Mesendoderm (in vitro differentiated cells): ENCODE measurements around the gene HLF.

ENCODE experiments used
- DNase-seq: peaks from one replicate; pipeline ENCODE4 v3.0.0; 2013
- H2AK5ac ChIP-seq: 2 replicates; pipeline ENCODE4 v1.6.1; 2013; ENCODE audit warnings: low read length, inconsistent platforms
- H2BK120ac ChIP-seq: 2 replicates; pipeline ENCODE4 v1.6.1; 2013; ENCODE audit warnings: low read depth, mild to moderate bottlenecking, low read length, moderate library complexity, mixed read lengths
- H2BK15ac ChIP-seq: replicated peaks from 2 replicates; pipeline ENCODE4 v1.6.1; 2013; ENCODE audit warnings: low read depth, mild to moderate bottlenecking, moderate library complexity
- H2BK5ac ChIP-seq: 2 replicates; pipeline ENCODE4 v1.6.1; 2013; ENCODE audit warnings: low read length, inconsistent platforms
- H3K18ac ChIP-seq: 2 replicates; pipeline ENCODE4 v1.6.1; 2013; ENCODE audit warnings: mild to moderate bottlenecking, low read length, mixed read lengths
- H3K23ac ChIP-seq: one replicate; pipeline ENCODE4 v1.6.1; 2013; ENCODE audit warnings: low read length
- H3K27ac ChIP-seq: 2 replicates; pipeline ENCODE4 v1.5.1; 2013; ENCODE audit warnings: low read depth, mild to moderate bottlenecking, inconsistent platforms, low read length, moderate library complexity
- H3K27me3 ChIP-seq: 2 replicates; pipeline ENCODE4 v1.6.1; 2013; ENCODE audit warnings: low read length, control low read depth, mild to moderate bottlenecking, inconsistent platforms; ENCODE audit not compliant: insufficient read depth, poor library complexity
- H3K36me3 ChIP-seq: 2 replicates; pipeline ENCODE4 v1.6.1; 2013; ENCODE audit warnings: low read length, inconsistent platforms; ENCODE audit not compliant: control insufficient read depth, insufficient read depth
- H3K4ac ChIP-seq: one replicate; pipeline ENCODE4 v1.6.1; 2013; ENCODE audit warnings: low read depth, mild to moderate bottlenecking, low read length, moderate library complexity
- H3K4me1 ChIP-seq: 2 replicates; pipeline ENCODE4 v1.6.1; 2013; ENCODE audit warnings: low read depth, low read length, inconsistent platforms; ENCODE audit not compliant: control insufficient read depth
- H3K4me2 ChIP-seq: 2 replicates; pipeline ENCODE4 v1.6.1; 2013; ENCODE audit warnings: low read length
- H3K4me3 ChIP-seq: 2 replicates; pipeline ENCODE4 v1.5.1; 2013; ENCODE audit warnings: mild to moderate bottlenecking, low read length
- H3K56ac ChIP-seq: one replicate; pipeline ENCODE4 v1.6.1; 2013; ENCODE audit warnings: low read length
- H3K79me1 ChIP-seq: 2 replicates; pipeline ENCODE4 v1.6.1; 2013; ENCODE audit warnings: low read length, inconsistent platforms
- H3K79me2 ChIP-seq: 2 replicates; pipeline ENCODE4 v1.6.1; 2013; ENCODE audit warnings: mild to moderate bottlenecking, low read length; ENCODE audit not compliant: control insufficient read depth, insufficient read depth
- H3K9ac ChIP-seq: 2 replicates; pipeline ENCODE4 v1.6.1; 2013; ENCODE audit warnings: low read length, inconsistent platforms
- H4K5ac ChIP-seq: one replicate; pipeline ENCODE4 v1.6.1; 2013; ENCODE audit warnings: low read length
- H4K8ac ChIP-seq: one replicate; pipeline ENCODE4 v1.6.1; 2013; ENCODE audit warnings: low read depth, mild to moderate bottlenecking, control low read depth, low read length, moderate library complexity
- WGBS: extraction: QIAGEN DNeasy Blood & Tissue Kit; methylation state at CpG from one replicate; pipeline ENCODE4 v1.1.7; 2013; ENCODE audit warnings: low lambda C conversion rate, missing lambda C conversion rate; ENCODE audit not compliant: insufficient coverage; ENCODE audit errors: extremely low coverage; 5-methylcytosine and 5-hydroxymethylcytosine counted together

The HLF gene

GRCh38 chr17:55289106-55289446 lies 24.3 kb downstream of the HLF start:
- no peak overlapping the region for H3K4me3 ChIP-seq
- H3K4ac ChIP-seq = no peak overlapping the region
- H3K23ac ChIP-seq = no peak overlapping the region
- no peak overlapping the region for H3K56ac ChIP-seq
- no peak overlapping the region for H2AK5ac ChIP-seq
- H4K8ac ChIP-seq = no peak overlapping the region
- no peak overlapping the region for H3K4me2 ChIP-seq
- H3K27ac ChIP-seq = no peak overlapping the region
- H2BK120ac ChIP-seq = no peak overlapping the region
- H2BK5ac ChIP-seq = no peak overlapping the region
- no peaks in the 10 kb centered on the region for H3K79me2 ChIP-seq
- H3K79me1 ChIP-seq = no peaks in the 10 kb centered on the region
- no peak overlapping the region for H3K18ac ChIP-seq
- no peak overlapping the region for H2BK15ac ChIP-seq
- no peaks in the 10 kb centered on the region for H3K4me1 ChIP-seq
- H3K36me3 ChIP-seq = no peaks in the 10 kb centered on the region
- no peak overlapping the region for H3K9ac ChIP-seq
- no CpG with 5 or more reads among the region's 1 CpG for WGBS
- no peak for DNase-seq
- H3K27me3 ChIP-seq = no peaks in the 10 kb centered on the region
- no peak overlapping the region for H4K5ac ChIP-seq

GRCh38 chr17:55289978-55290377 lies 25.2 kb downstream of the HLF start:
- Histone ChIP-seq H2AK5ac (no peak overlapping the region), H2BK15ac (no peak overlapping the region), H3K4me3 (no peak overlapping the region), H2BK5ac (no peak overlapping the region), H2BK120ac (no peak overlapping the region), H3K4ac (no peak overlapping the region), H3K18ac (no peak overlapping the region), H3K79me1 (no peaks in the 10 kb centered on the region), H3K23ac (no peak overlapping the region), H3K36me3 (no peaks in the 10 kb centered on the region), H3K27me3 (no peaks in the 10 kb centered on the region), H3K9ac (no peak overlapping the region), H3K27ac (no peak overlapping the region), H4K5ac (no peak overlapping the region), H3K4me2 (no peak overlapping the region), H3K56ac (no peak overlapping the region), H3K79me2 (no peaks in the 10 kb centered on the region), H3K4me1 (no peaks in the 10 kb centered on the region), H4K8ac (no peak overlapping the region)
- DNase-seq = no peak
- WGBS = no CpG with 5 or more reads among the region's 4 CpGs

GRCh38 chr17:55290492-55291113 lies 25.8 kb downstream of the HLF start:
- H3K4ac ChIP-seq = no peak overlapping the region
- H2BK5ac ChIP-seq = no peak overlapping the region
- H3K4me1 ChIP-seq = no peaks in the 10 kb centered on the region
- no peak overlapping the region for H3K56ac ChIP-seq
- no peak overlapping the region for H2BK15ac ChIP-seq
- no peaks in the 10 kb centered on the region for H3K79me1 ChIP-seq
- H3K4me2 ChIP-seq = no peak overlapping the region
- no peaks in the 10 kb centered on the region for H3K27me3 ChIP-seq
- H3K18ac ChIP-seq = no peak overlapping the region
- no peak for DNase-seq
- H3K79me2 ChIP-seq = no peaks in the 10 kb centered on the region
- H3K9ac ChIP-seq = no peak overlapping the region
- no peak overlapping the region for H4K8ac ChIP-seq
- no peak overlapping the region for H2BK120ac ChIP-seq
- no peak overlapping the region for H2AK5ac ChIP-seq
- no CpG with 5 or more reads among the region's 5 CpGs for WGBS
- no peak overlapping the region for H3K23ac ChIP-seq
- H4K5ac ChIP-seq = no peak overlapping the region
- H3K36me3 ChIP-seq = no peaks in the 10 kb centered on the region
- H3K4me3 ChIP-seq = no peak overlapping the region
- no peak overlapping the region for H3K27ac ChIP-seq

GRCh38 chr17:55291114-55291507 lies 26.4 kb downstream of the HLF start:
- H3K79me1 ChIP-seq = no peaks in the 10 kb centered on the region
- no peaks in the 10 kb centered on the region for H3K4me1 ChIP-seq
- no peak overlapping the region for H3K4me3 ChIP-seq
- H4K8ac ChIP-seq = no peak overlapping the region
- H2BK5ac ChIP-seq = no peak overlapping the region
- H3K9ac ChIP-seq = no peak overlapping the region
- H4K5ac ChIP-seq = no peak overlapping the region
- H3K4me2 ChIP-seq = no peak overlapping the region
- no peaks in the 10 kb centered on the region for H3K79me2 ChIP-seq
- WGBS = no CpG with 5 or more reads among the region's 1 CpG
- DNase-seq = no peak
- no peak overlapping the region for H3K18ac ChIP-seq
- H2AK5ac ChIP-seq = no peak overlapping the region
- no peaks in the 10 kb centered on the region for H3K27me3 ChIP-seq
- no peaks in the 10 kb centered on the region for H3K36me3 ChIP-seq
- H2BK120ac ChIP-seq = no peak overlapping the region
- no peak overlapping the region for H2BK15ac ChIP-seq
- no peak overlapping the region for H3K23ac ChIP-seq
- no peak overlapping the region for H3K56ac ChIP-seq
- H3K27ac ChIP-seq = no peak overlapping the region
- no peak overlapping the region for H3K4ac ChIP-seq

GRCh38 chr17:55292094-55292493 lies 27.3 kb downstream of the HLF start:
- Histone ChIP-seq H3K9ac (no peak overlapping the region), H2BK120ac (no peak overlapping the region), H2BK15ac (no peak overlapping the region), H3K18ac (no peak overlapping the region), H3K23ac (no peak overlapping the region), H3K4me3 (no peak overlapping the region), H3K27ac (no peak overlapping the region), H3K4ac (no peak overlapping the region), H4K8ac (no peak overlapping the region), H3K27me3 (no peaks in the 10 kb centered on the region), H2AK5ac (no peak overlapping the region), H3K56ac (no peak overlapping the region), H3K4me1 (no peaks in the 10 kb centered on the region), H3K79me1 (no peaks in the 10 kb centered on the region), H3K79me2 (no peaks in the 10 kb centered on the region), H3K36me3 (no peaks in the 10 kb centered on the region), H3K4me2 (no peak overlapping the region), H4K5ac (no peak overlapping the region), H2BK5ac (no peak overlapping the region)
- no CpG with 5 or more reads among the region's 5 CpGs for WGBS
- DNase-seq = no peak

- Histone ChIP-seq H2AK5ac (no peak overlapping the region), H4K8ac (no peak overlapping the region), H3K36me3 (no peaks in the 10 kb centered on the region), H2BK120ac (no peak overlapping the region), H3K23ac (no peak overlapping the region), H3K79me2 (no peaks in the 10 kb centered on the region), H2BK15ac (no peak overlapping the region), H3K79me1 (no peaks in the 10 kb centered on the region), H4K5ac (no peak overlapping the region), H3K9ac (no peak overlapping the region), H2BK5ac (no peak overlapping the region), H3K27me3 (no peaks in the 10 kb centered on the region), H3K56ac (no peak overlapping the region), H3K4me3 (no peak overlapping the region), H3K4me2 (no peak overlapping the region), H3K18ac (no peak overlapping the region), H3K4ac (no peak overlapping the region), H3K27ac (no peak overlapping the region), H3K4me1 (no peaks in the 10 kb centered on the region)
- DNase-seq = no peak
- WGBS = no CpG with 5 or more reads among the region's 13 CpGs
These were observed 29.4 kb downstream of the HLF start for GRCh38 chr17:55294042-55294751.
